HTR-8/SVneo (cell line): ENCODE data around the gene RDX.
"Not testable (repeated sequence)": the region's sequence is repeated elsewhere in the genome, so short reads cannot be mapped to it uniquely, and the experiment has no call there.

Experiments
- DNase-seq: peaks from one replicate; pipeline ENCODE4 v3.0.0; 2011; ENCODE audit warnings: low spot score, mixed read lengths; ENCODE audit not compliant: insufficient read length
- FAIRE-seq: peaks from 2 replicates; lab custom pipeline; 2011; peaks lifted over from hg19 to GRCh38; lab: Jason Lieb, UNC

RDX gene

GRCh38 chr11:110306019-110306388 lies 9.6 kb upstream of the RDX start:
- FAIRE-seq = not testable (repeated sequence)

GRCh38 chr11:110305169-110306018 lies 9.0 kb upstream of the RDX start:
- no peak for FAIRE-seq

More at GRCh38 chr11:110306019-110306388, 9.6 kb upstream of the RDX start:
- DNase-seq = not testable (repeated sequence)

GRCh38 chr11:110303414-110303826 lies 7.0 kb upstream of the RDX start:
- DNase-seq = no peak
- FAIRE-seq = no peak

More at GRCh38 chr11:110305169-110306018, 9.0 kb upstream of the RDX start:
- DNase-seq = no peak

GRCh38 chr11:110301577-110301976 lies 5.2 kb upstream of the RDX start:
- DNase-seq = no peak
- no peak for FAIRE-seq

GRCh38 chr11:110301032-110301431 lies 4.6 kb upstream of the RDX start:
- DNase-seq (no peak), FAIRE-seq (no peak)

GRCh38 chr11:110299006-110299785 lies 2.8 kb upstream of the RDX start:
- no peak for DNase-seq
- no peak for FAIRE-seq

- no peak for FAIRE-seq
- DNase-seq = no peak
Measured at GRCh38 chr11:110298301-110298765, 1.9 kb upstream of the RDX start.

- FAIRE-seq (no peak), DNase-seq (no peak)
Measured at GRCh38 chr11:110297726-110298300, 1.4 kb upstream of the RDX start.

- peak; percentile 28 for DNase-seq
Measured at GRCh38 chr11:110297076-110297725, 787 bp upstream of the RDX start.

GRCh38 chr11:110295531-110296225 lies 736 bp downstream of the RDX start:
- no peak for FAIRE-seq
- peak; percentile 38 for DNase-seq

More at GRCh38 chr11:110297076-110297725, 787 bp upstream of the RDX start:
- FAIRE-seq = no peak

- no peak for DNase-seq
Measured at GRCh38 chr11:110295086-110295485, 1.3 kb downstream of the RDX start.

GRCh38 chr11:110294509-110294908 lies 1.9 kb downstream of the RDX start:
- DNase-seq (no peak), FAIRE-seq (no peak)

More at GRCh38 chr11:110295086-110295485, 1.3 kb downstream of the RDX start:
- FAIRE-seq = no peak

- DNase-seq (no peak), FAIRE-seq (no peak)
Measured at GRCh38 chr11:110293389-110293788, 3.0 kb downstream of the RDX start.

- FAIRE-seq, DNase-seq: not testable (repeated sequence)
Measured at GRCh38 chr11:110292146-110292545, 4.3 kb downstream of the RDX start.

GRCh38 chr11:110290591-110291334 lies 5.7 kb downstream of the RDX start:
- FAIRE-seq (no peak), DNase-seq (no peak)

GRCh38 chr11:110289472-110289871 lies 6.9 kb downstream of the RDX start:
- no peak for FAIRE-seq
- no peak for DNase-seq

- FAIRE-seq (no peak), DNase-seq (no peak)
Measured at GRCh38 chr11:110287537-110287936, 8.9 kb downstream of the RDX start.

GRCh38 chr11:110286298-110287040 lies 9.9 kb downstream of the RDX start:
- FAIRE-seq (no peak), DNase-seq (no peak)
